Gastroesophageal sphincter (tissue), 3 donors: Measurements from ENCODE around the gene TMEM63A.

ENCODE experiments used
- POLR2AphosphoS5 ChIP-seq: sonication (generic); formaldehyde crosslinking; IDR thresholded peaks from one replicate; pipeline ENCODE4 v1.6.1; 2017; ENCODE audit warnings: antibody characterized with exemption
- TF ChIP-seq, protein P1 (sequence below), 4 experiments: fragments of 200-600 bp in 2 of 4; fragments of 450-650 bp in 2 of 4; sonication (generic) in 1 of 4; IDR thresholded peaks; one replicate each; pipeline ENCODE4 v1.5.1; 2017 to 2019; ENCODE audit warnings: antibody characterized with exemption in 4 of 4, mild to moderate bottlenecking in 2 of 4, moderate library complexity in 2 of 4

DNA sequence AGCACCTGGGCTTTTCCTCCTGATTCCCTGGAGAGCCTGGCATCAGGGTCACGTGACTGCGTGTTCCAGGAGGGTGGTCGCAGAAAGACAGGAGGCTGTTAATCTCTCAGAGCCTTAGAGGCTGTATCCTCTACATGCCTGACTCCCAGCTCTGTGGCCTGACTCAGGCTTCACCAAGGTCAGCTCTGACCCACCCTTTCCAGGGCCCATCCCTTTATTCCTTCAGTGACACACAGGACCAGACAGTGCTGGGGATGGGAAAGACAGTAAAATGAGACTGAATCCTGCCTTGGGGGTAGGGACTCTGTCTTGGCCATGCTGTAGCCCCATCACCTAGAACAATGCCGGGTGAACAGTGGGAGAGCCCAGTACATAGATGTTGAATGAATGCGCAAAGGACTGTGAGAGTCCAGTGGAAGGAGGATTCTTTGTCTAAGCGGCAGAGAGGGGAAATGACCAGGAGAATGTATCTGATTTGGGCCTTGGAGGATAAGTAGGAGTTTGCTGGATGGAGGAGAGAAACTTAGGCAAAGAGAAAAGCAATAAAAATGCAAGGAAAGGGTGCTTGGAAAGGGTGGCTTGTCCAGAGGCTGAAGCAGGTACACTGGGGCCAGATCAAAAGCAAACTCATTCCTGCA, 39.3 kb downstream of the TMEM63A start:
- TF ChIP-seq, protein P1, sequence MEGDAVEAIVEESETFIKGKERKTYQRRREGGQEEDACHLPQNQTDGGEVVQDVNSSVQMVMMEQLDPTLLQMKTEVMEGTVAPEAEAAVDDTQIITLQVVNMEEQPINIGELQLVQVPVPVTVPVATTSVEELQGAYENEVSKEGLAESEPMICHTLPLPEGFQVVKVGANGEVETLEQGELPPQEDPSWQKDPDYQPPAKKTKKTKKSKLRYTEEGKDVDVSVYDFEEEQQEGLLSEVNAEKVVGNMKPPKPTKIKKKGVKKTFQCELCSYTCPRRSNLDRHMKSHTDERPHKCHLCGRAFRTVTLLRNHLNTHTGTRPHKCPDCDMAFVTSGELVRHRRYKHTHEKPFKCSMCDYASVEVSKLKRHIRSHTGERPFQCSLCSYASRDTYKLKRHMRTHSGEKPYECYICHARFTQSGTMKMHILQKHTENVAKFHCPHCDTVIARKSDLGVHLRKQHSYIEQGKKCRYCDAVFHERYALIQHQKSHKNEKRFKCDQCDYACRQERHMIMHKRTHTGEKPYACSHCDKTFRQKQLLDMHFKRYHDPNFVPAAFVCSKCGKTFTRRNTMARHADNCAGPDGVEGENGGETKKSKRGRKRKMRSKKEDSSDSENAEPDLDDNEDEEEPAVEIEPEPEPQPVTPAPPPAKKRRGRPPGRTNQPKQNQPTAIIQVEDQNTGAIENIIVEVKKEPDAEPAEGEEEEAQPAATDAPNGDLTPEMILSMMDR (IDR thresholded peaks at IDR 0.05): no peak
- TF ChIP-seq POLR2AphosphoS5: no peak
